Testis (tissue), 2 donors: Measurements from ENCODE around the gene CNNM2.

ENCODE experiments used
- CTCF ChIP-seq, 3 experiments: fragments of 450-650 bp in 2 of 3; fragments of 200-600 bp in 1 of 3; sonication (generic) in 1 of 3; IDR thresholded peaks; one replicate each; pipeline ENCODE4 v1.5.1; 2016 to 2019; ENCODE audit warnings: antibody characterized with exemption in 3 of 3, mild to moderate bottlenecking in 2 of 3, moderate library complexity in 1 of 3
- POLR2A ChIP-seq: fragments of 450-650 bp; IDR thresholded peaks from one replicate; pipeline ENCODE4 v1.6.1; 2017; ENCODE audit warnings: antibody characterized with exemption, mild to moderate bottlenecking, moderate library complexity

- TF ChIP-seq POLR2A (no peak), CTCF (IDR thresholded peaks at IDR 0.05) (no peak)
Measured at GRCh38 chr10:102975483-102976379, 57.6 kb downstream of the CNNM2 start.
